Trophoblast cell (in vitro differentiated cells and primary cell): ENCODE measurements around the gene EPOP.

Experiments used
- DNase-seq, 2 donors: peaks; one replicate each; pipeline ENCODE4 v3.0.0-alpha.2; 2016
- H2AFZ ChIP-seq: 2 replicates; pipeline ENCODE4 v1.6.1; 2013; ENCODE audit warnings: low read length, moderate library complexity, mild to moderate bottlenecking; ENCODE audit not compliant: insufficient read depth, poor library complexity
- H2AK5ac ChIP-seq: 2 replicates; pipeline ENCODE4 v1.6.1; 2013; ENCODE audit warnings: mild to moderate bottlenecking, low read length
- H2BK120ac ChIP-seq: 2 replicates; pipeline ENCODE4 v1.6.1; 2013; ENCODE audit warnings: low read length, mild to moderate bottlenecking, moderate library complexity; ENCODE audit not compliant: insufficient read depth, poor library complexity
- H2BK12ac ChIP-seq: 2 replicates; pipeline ENCODE4 v1.6.1; 2013; ENCODE audit warnings: mild to moderate bottlenecking, low read length, moderate library complexity
- H2BK5ac ChIP-seq: 2 replicates; pipeline ENCODE4 v1.6.1; 2013; ENCODE audit warnings: low read length, low read depth, moderate library complexity, mild to moderate bottlenecking; ENCODE audit not compliant: poor library complexity
- H3K14ac ChIP-seq: 2 replicates; pipeline ENCODE4 v1.6.1; 2013; ENCODE audit warnings: mild to moderate bottlenecking, low read length
- H3K18ac ChIP-seq: 2 replicates; pipeline ENCODE4 v1.6.1; 2013; ENCODE audit warnings: mild to moderate bottlenecking, low read length
- H3K23ac ChIP-seq: 2 replicates; pipeline ENCODE4 v1.6.1; 2013; ENCODE audit warnings: low read length
- H3K27ac ChIP-seq: 2 replicates; pipeline ENCODE4 v1.5.1; 2013; ENCODE audit warnings: low read depth, mild to moderate bottlenecking, inconsistent platforms, low read length, moderate library complexity
- H3K27me3 ChIP-seq: 2 replicates; pipeline ENCODE4 v1.6.1; 2013; ENCODE audit warnings: inconsistent platforms, mild to moderate bottlenecking, low read length, moderate library complexity; ENCODE audit not compliant: insufficient read depth
- H3K36me3 ChIP-seq, 2 experiments: 1 replicate in 1 of 2; 2 replicates in 1 of 2; pipeline ENCODE4 v1.6.1; 2013; ENCODE audit warnings: low read length in 2 of 2, mild to moderate bottlenecking in 2 of 2, moderate library complexity in 1 of 2; ENCODE audit not compliant: insufficient read depth in 2 of 2, control insufficient read depth in 1 of 2
- H3K4ac ChIP-seq: 2 replicates; pipeline ENCODE4 v1.6.1; 2013; ENCODE audit warnings: low read depth, mild to moderate bottlenecking, low read length, moderate library complexity
- H3K4me1 ChIP-seq, 2 experiments: 1 replicate in 1 of 2; 2 replicates in 1 of 2; pipeline ENCODE4 v1.6.1; 2013; ENCODE audit warnings: low read length in 2 of 2, mild to moderate bottlenecking in 2 of 2, moderate library complexity in 1 of 2; ENCODE audit not compliant: insufficient read depth in 2 of 2, control insufficient read depth in 1 of 2
- H3K4me2 ChIP-seq: 2 replicates; pipeline ENCODE4 v1.6.1; 2013; ENCODE audit warnings: inconsistent platforms, mild to moderate bottlenecking, low read length, moderate library complexity
- H3K4me3 ChIP-seq: 2 replicates; pipeline ENCODE4 v1.5.1; 2013; ENCODE audit warnings: mild to moderate bottlenecking, low read depth, low read length, inconsistent platforms
- H3K79me1 ChIP-seq: one replicate; pipeline ENCODE4 v1.6.1; 2013; ENCODE audit warnings: low read length
- H3K79me2 ChIP-seq: 2 replicates; pipeline ENCODE4 v1.6.1; 2013; ENCODE audit warnings: low read length, mild to moderate bottlenecking; ENCODE audit not compliant: control insufficient read depth, insufficient read depth, poor library complexity
- H3K9ac ChIP-seq: 2 replicates; pipeline ENCODE4 v1.6.1; 2013; ENCODE audit warnings: mild to moderate bottlenecking, low read length
- H3K9me3 ChIP-seq: 2 replicates; pipeline ENCODE4 v1.6.1; 2013; ENCODE audit warnings: low read depth, mild to moderate bottlenecking, control low read depth, inconsistent platforms, low read length; ENCODE audit not compliant: insufficient read depth
- H4K12ac ChIP-seq: 2 replicates; pipeline ENCODE4 v1.6.1; 2013; ENCODE audit warnings: low read depth, mild to moderate bottlenecking, low read length, moderate library complexity
- H4K8ac ChIP-seq: 2 replicates; pipeline ENCODE4 v1.6.1; 2013; ENCODE audit warnings: low read depth, mild to moderate bottlenecking, low read length, moderate library complexity
- H4K91ac ChIP-seq: one replicate; pipeline ENCODE4 v1.6.1; 2013; ENCODE audit warnings: low read depth, mild to moderate bottlenecking, low read length, moderate library complexity
- WGBS: extraction: QIAGEN DNeasy Blood & Tissue Kit; methylation state at CpG from one replicate; pipeline ENCODE4 v1.1.7; 2013; ENCODE audit warnings: missing lambda C conversion rate; ENCODE audit not compliant: insufficient read length, insufficient coverage; ENCODE audit errors: extremely low coverage; 5-methylcytosine and 5-hydroxymethylcytosine counted together

The EPOP gene

DNA sequence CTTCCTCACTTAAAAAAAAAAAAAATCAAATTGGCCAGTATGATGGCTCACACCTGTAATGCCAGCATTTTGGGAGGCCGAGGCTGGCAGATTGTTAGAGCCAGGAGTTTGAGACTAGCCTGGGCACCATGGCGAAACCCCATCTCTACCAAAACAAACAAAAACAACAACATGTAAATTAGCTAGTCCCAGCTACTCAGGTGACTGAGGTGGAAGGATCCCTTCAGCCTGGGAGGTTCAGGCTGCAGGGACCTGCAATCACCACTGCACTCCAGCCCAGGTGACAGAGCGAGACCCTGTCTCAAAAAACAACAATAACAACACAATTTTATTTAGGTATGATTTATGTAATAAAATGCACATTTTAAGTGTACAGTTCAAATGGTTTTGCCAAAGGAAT lies 6.3 kb upstream of the EPOP start:
- no peaks in the 10 kb centered on the region for H3K79me2 ChIP-seq
- no peaks in the 10 kb centered on the region for H3K79me1 ChIP-seq
- H3K4me2 ChIP-seq = no peak overlapping the region
- no peak overlapping the region for H4K91ac ChIP-seq
- no peak overlapping the region for H3K23ac ChIP-seq
- no peak overlapping the region for H3K9ac ChIP-seq
- H2AFZ ChIP-seq = no peak overlapping the region
- H3K4me1 ChIP-seq = peaks cover 3% of the 10 kb centered on the region in 2 experiments
- no peak overlapping the region for H3K4me3 ChIP-seq
- H2BK120ac ChIP-seq = no peak overlapping the region
- H2BK5ac ChIP-seq = no peak overlapping the region
- H3K18ac ChIP-seq = no peak overlapping the region
- no CpG with 5 or more reads among the region's 3 CpGs for WGBS
- DNase-seq = no peak
- no peak overlapping the region for H4K8ac ChIP-seq
- H2AK5ac ChIP-seq = no peak overlapping the region
- no peaks in the 10 kb centered on the region for H3K9me3 ChIP-seq
- H3K36me3 ChIP-seq = no peaks in the 10 kb centered on the region
- H3K14ac ChIP-seq = no peak overlapping the region
- no peak overlapping the region for H3K27ac ChIP-seq
- H4K12ac ChIP-seq = no peak overlapping the region
- H3K4ac ChIP-seq = no peak overlapping the region
- no peaks in the 10 kb centered on the region for H3K27me3 ChIP-seq
- H2BK12ac ChIP-seq = no peak overlapping the region

DNA sequence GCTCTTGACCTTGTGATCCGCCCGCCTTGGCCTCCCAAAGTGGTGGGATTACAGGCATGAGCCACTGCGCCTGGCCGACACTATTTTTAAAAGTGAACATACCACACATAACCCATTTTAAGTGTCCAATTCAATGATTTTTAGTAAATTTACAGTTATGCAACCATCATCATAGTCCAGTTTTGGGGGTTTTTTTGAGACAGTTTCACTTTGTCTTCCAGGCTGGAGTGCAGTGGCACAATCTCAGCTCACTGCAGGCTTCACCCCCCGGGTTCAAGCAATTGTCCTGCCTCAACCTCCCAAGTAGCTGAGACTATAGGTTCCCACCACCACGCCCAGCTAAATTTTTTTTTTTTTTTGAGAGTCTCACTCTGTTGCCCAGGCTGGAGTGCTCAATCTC lies 3.1 kb upstream of the EPOP start:
- WGBS = no CpG with 5 or more reads among the region's 6 CpGs

DNA sequence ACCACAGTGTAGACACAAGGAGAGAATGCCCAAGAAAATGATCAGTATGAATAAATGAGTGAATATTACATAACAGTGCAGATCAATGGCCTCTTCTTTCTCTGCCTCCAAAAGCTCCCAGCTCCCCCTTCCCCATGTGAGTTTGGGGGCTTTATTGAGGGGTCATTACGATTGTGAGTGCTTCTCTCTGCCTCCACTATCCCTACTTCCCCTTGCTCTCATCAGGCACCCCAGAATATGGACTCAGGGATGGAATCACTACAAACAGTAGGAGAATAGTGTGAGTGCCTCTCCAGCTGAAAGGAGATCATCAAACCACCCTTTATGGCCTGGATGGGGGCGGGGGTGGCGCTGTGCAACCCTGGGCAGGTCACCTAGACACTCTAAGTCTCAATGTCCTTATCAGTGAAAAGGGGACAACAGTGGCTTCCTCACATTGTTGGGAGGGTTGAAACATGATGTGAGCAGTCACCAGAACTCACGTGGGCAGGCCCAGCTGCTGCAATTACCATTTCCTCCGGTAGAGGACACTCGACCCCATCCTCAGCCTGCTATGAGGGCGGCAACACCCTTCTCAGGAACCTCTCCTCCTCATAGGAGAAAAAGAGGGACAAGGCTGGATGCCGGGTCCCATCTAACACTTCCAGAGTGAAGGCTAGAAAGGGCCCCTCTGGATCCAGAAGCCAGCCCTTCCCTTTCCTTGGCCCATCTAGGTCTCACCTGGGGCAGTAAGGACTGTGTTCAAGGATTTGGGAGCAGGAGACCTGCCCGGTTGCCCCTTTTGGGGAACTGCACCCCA lies 2.1 kb upstream of the EPOP start:
- H3K79me2 ChIP-seq = no peaks in the 10 kb centered on the region
- no peak overlapping the region for H3K27ac ChIP-seq
- H3K14ac ChIP-seq = no peak overlapping the region
- no peak overlapping the region for H2BK12ac ChIP-seq
- no peak overlapping the region for H3K4ac ChIP-seq
- H2BK5ac ChIP-seq = no peak overlapping the region
- H3K23ac ChIP-seq = no peak overlapping the region
- H3K18ac ChIP-seq = no peak overlapping the region
- H3K36me3 ChIP-seq = no peaks in the 10 kb centered on the region
- H4K8ac ChIP-seq = peak overlapping the region; percentile 26
- no peak overlapping the region for H4K91ac ChIP-seq
- no peak overlapping the region for H3K4me2 ChIP-seq
- H4K12ac ChIP-seq = no peak overlapping the region
- H3K79me1 ChIP-seq = no peaks in the 10 kb centered on the region
- H2AFZ ChIP-seq = no peak overlapping the region
- H2BK120ac ChIP-seq = no peak overlapping the region
- H3K9me3 ChIP-seq = no peaks in the 10 kb centered on the region
- H3K4me3 ChIP-seq = no peak overlapping the region
- peaks cover 12 to 13% of the 10 kb centered on the region in 2 experiments for H3K4me1 ChIP-seq
- peaks cover 38% of the 10 kb centered on the region for H3K27me3 ChIP-seq
- no peak overlapping the region for H2AK5ac ChIP-seq
- no CpG with 5 or more reads among the region's 9 CpGs for WGBS
- DNase-seq = peak; percentile 96 to 99
- H3K9ac ChIP-seq = no peak overlapping the region

More for the DNA sequence above, 3.1 kb upstream of the EPOP start:
- no peaks in the 10 kb centered on the region for H3K79me2 ChIP-seq
- H2BK120ac ChIP-seq = no peak overlapping the region
- no peak overlapping the region for H4K91ac ChIP-seq
- H3K4ac ChIP-seq = no peak overlapping the region
- no peak overlapping the region for H4K8ac ChIP-seq
- no peak overlapping the region for H3K9ac ChIP-seq
- no peaks in the 10 kb centered on the region for H3K79me1 ChIP-seq
- peaks cover 12 to 13% of the 10 kb centered on the region in 2 experiments for H3K4me1 ChIP-seq
- peaks cover 29% of the 10 kb centered on the region for H3K27me3 ChIP-seq
- no peak overlapping the region for H3K23ac ChIP-seq
- no peaks in the 10 kb centered on the region for H3K36me3 ChIP-seq
- no peak overlapping the region for H2AK5ac ChIP-seq
- no peak overlapping the region for H3K14ac ChIP-seq
- DNase-seq = no peak
- no peak overlapping the region for H2BK5ac ChIP-seq
- no peak overlapping the region for H3K4me3 ChIP-seq
- H2AFZ ChIP-seq = no peak overlapping the region
- H2BK12ac ChIP-seq = no peak overlapping the region
- H3K9me3 ChIP-seq = no peaks in the 10 kb centered on the region
- H3K4me2 ChIP-seq = no peak overlapping the region
- no peak overlapping the region for H4K12ac ChIP-seq
- no peak overlapping the region for H3K18ac ChIP-seq
- no peak overlapping the region for H3K27ac ChIP-seq

DNA sequence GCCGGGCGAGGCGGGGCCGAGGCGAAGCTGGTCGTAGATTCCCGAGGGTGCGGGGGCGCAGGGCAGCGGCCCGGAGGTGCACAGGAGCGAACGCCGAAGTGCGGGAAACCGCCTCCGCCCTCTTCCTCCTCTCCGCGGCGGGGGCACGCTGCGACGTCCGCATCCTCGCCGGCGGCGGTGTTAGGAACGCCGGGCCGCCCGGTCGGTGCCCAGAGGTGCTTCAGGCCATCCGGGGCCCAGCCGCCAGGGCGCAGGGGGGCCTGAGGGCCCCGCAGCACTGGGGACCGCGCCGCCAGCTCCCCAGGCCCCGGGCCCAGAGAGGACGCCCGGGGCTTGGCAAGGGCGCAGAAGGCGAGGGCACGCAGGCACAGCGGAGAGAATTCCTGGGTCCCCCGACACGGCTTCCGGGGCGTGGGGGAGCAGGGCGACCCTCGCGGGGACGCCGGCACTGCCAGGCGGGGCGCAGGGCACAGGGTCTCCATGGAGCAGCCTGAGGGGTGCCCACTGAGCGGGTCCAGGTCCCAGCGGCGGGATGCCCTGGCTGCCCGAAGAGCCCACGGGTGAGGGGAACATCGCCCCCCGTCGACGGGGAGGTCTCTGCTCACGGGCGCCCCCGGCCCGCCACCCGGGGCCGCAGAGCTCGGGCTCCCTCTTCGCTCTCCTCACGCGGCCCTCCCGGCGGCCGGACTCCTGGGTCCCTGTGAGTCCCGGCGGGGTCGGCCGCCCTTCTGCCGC lies 576 bp downstream of the EPOP start:
- no peaks in the 10 kb centered on the region for H3K36me3 ChIP-seq
- H4K91ac ChIP-seq = peak overlapping the region; percentile 28
- H3K9ac ChIP-seq = peak overlapping the region; percentile 49
- H3K4me3 ChIP-seq = peak overlapping the region; percentile 50
- peak overlapping the region; percentile 54 for H2BK120ac ChIP-seq
- H4K8ac ChIP-seq = peak overlapping the region; percentile 23
- DNase-seq = peak; percentile 20 to 29
- H2BK5ac ChIP-seq = no peak overlapping the region
- H3K4ac ChIP-seq = no peak overlapping the region
- H2BK12ac ChIP-seq = no peak overlapping the region
- no peak overlapping the region for H2AK5ac ChIP-seq
- no peaks in the 10 kb centered on the region for H3K9me3 ChIP-seq
- peaks cover 12 to 13% of the 10 kb centered on the region in 2 experiments for H3K4me1 ChIP-seq
- no CpG with 5 or more reads among the region's 85 CpGs for WGBS
- H3K4me2 ChIP-seq = peak overlapping the region; percentile 88
- H3K27me3 ChIP-seq = peaks cover 59% of the 10 kb centered on the region
- peak overlapping the region; percentile 48 for H2AFZ ChIP-seq
- no peak overlapping the region for H3K23ac ChIP-seq
- no peak overlapping the region for H4K12ac ChIP-seq
- H3K79me2 ChIP-seq = no peaks in the 10 kb centered on the region
- no peak overlapping the region for H3K27ac ChIP-seq
- H3K14ac ChIP-seq = no peak overlapping the region
- H3K18ac ChIP-seq = no peak overlapping the region
- no peaks in the 10 kb centered on the region for H3K79me1 ChIP-seq
